GM19035 (cell line): ENCODE measurements around the gene DNAH2.
A peak's percentile ranks its signal among the peaks of the same experiment; 100 is the strongest.

Experiments
- ATAC-seq: cut with Tn5 transposase; IDR thresholded peaks from one replicate; pipeline ENCODE4 v1.9.1; 2021; ENCODE audit not compliant: unreplicated experiment

DNAH2 gene

GRCh38 chr17:7818746-7819645, 101.5 kb downstream of the DNAH2 start:
- ATAC-seq: no peak

- ATAC-seq: no peak
Measured at GRCh38 chr17:7820231-7820630, 102.7 kb downstream of the DNAH2 start.

DNA sequence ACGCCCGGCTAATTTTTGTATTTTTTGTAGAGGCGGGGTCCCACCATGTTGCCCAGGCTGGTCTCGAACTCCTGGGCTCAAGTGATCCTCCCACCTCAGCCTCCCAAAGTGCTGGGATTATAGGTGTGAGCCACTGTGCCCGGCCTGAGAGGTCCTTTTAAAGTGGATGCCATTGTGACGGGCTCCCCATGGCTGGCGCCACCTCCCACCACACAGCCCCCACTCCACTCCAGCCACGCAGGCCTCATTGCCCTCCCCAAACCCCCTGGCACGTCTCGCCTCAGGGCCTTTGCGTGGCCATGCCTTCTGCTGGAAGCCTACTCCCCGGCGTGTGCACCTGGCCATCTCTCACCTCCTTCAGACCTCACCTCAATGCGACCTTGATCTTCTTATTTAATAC, 104.6 kb downstream of the DNAH2 start:
- ATAC-seq: no peak

DNA sequence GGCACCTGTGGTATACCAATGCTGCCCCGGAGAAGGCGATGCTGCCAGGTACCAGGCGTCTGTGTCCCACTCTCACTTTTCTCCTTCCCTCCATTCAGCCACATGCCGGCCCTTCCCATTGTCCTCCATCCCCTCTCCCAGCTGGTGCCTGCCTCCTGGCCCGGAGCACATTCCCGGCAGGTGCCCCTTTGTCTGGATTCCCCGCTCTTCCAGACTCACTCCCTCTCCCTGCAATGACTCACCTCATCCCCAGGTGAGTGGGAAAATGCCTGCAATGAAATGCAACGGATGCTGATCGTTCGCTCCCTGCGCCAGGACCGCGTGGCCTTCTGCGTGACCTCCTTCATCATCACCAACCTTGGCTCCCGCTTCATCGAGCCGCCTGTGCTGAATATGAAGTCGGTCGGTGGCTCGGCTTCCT, 106.0 kb downstream of the DNAH2 start:
- no peak for ATAC-seq

DNA sequence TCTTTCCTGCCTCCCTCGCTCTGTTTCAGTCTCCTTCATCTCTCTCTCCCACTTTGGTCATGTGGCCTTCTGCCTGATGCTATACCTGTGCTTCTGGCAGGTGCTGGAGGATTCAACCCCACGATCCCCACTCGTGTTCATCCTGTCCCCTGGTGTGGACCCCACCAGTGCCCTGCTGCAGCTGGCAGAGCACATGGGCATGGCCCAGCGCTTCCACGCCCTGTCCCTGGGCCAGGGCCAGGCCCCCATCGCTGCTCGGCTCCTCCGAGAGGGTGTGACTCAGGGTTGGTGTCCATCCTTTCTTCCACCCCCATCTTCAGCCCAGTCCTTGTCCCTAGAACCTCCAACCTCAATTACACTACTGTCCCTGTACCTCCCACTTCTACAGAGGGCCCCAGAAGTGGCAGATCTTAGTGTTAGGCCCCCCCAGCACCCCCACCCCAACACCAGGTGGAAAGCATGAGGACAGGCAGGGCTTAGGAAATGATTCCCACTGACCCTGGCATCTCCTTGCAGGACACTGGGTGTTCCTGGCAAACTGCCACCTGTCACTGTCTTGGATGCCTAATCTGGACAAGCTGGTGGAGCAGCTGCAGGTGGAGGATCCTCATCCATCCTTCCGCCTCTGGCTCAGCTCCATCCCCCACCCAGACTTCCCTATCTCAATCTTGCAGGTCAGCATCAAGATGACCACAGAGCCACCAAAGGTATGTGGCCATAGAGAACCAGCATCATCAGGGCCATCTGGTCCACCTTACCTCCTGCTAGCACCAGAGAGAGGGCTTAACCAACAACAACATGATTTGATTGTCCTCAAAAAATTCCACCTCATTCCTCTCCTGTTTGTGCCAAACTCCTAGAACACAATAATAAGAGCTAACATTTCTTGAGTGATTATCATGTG, 106.7 kb downstream of the DNAH2 start:
- ATAC-seq: no peak

DNA sequence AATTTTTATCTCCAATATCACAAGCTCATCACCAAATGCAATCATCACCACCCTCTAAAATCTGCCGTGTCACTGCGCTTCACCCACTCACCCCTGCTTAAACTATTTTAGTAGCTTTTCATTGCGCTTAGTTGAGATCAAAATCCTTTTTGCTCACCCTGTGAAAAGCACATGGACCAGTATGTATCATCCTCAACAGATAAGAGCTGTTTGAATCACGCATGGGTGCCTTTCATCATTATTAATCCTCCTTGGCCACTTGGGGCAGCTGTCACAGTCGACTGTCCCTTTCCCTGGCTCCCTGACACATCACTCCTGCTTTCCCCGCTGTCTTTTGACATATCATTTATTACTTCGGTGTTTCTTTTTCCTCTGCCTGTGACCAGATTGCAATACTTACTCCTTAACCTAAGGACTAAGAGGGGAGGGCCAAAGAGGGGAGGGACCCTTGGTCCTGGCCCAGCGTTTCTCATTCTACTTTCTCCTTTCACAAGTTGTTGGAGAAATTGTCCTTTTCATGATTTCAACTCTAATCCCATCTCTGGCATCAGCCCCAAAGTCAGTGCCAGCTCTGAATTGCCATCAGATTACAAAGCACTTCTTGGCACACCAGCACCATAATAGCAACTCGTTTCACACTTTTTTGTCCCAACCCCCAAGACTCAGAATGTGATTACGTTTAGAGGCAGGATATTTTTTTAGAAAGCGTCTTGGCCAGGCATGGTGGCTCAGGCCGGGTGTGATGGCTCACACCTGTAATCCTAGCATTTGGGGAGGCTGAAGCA, 107.9 kb downstream of the DNAH2 start:
- no peak for ATAC-seq

GRCh38 chr17:7830616-7831015, 113.1 kb downstream of the DNAH2 start:
- ATAC-seq: no peak

DNA sequence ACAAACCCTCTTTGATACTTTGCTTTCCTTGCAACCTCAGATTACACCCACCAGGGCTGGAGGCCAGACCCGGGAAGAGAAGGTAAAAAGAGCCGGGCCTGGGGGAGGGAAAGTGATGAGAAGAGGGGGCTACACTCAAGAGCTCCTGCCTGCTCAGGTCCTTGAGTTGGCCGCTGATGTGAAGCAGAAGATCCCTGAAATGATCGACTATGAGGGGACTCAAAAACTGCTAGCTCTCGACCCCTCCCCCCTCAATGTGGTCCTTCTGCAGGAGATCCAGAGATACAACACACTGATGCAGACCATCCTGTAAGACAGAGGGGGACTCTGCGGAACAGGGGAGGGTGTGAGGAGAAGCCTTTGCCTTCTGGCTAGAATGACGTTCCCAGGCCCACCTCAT, 113.7 kb downstream of the DNAH2 start:
- no peak for ATAC-seq

GRCh38 chr17:7832431-7832830, 114.9 kb downstream of the DNAH2 start:
- no peak for ATAC-seq

DNA sequence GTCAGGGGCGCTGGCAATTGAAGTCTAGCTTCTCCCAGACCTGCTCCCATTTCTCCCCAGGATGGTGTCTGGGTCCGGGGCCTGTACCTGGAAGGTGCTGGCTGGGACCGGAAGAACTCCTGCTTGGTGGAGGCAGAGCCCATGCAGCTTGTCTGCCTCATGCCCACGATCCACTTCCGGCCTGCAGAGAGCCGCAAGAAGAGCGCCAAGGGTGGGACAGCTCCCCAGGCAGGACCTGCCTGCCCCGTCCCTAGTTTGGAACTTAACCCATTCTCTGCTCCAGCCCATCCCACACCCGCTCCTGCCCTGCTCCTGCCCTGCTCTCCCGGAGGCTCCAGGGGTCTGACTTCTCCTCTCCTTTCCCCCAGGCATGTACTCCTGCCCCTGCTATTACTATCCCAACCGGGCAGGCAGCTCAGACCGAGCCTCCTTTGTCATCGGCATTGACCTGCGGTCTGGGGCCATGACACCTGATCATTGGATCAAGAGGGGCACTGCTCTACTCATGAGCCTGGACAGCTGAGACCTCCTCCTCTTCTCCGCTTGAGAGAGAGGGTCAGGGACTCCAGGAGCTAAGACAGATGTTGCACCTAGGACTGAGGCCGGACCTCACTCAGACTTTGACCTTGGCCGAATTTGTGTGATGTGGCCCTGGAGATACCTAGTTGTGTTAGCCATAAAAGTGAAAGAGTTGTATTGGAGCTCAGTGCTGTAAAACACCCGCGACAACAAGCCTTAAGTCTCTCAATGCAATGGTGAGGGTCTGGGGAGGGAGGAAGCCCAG, 115.7 kb downstream of the DNAH2 start:
- no peak for ATAC-seq

DNA sequence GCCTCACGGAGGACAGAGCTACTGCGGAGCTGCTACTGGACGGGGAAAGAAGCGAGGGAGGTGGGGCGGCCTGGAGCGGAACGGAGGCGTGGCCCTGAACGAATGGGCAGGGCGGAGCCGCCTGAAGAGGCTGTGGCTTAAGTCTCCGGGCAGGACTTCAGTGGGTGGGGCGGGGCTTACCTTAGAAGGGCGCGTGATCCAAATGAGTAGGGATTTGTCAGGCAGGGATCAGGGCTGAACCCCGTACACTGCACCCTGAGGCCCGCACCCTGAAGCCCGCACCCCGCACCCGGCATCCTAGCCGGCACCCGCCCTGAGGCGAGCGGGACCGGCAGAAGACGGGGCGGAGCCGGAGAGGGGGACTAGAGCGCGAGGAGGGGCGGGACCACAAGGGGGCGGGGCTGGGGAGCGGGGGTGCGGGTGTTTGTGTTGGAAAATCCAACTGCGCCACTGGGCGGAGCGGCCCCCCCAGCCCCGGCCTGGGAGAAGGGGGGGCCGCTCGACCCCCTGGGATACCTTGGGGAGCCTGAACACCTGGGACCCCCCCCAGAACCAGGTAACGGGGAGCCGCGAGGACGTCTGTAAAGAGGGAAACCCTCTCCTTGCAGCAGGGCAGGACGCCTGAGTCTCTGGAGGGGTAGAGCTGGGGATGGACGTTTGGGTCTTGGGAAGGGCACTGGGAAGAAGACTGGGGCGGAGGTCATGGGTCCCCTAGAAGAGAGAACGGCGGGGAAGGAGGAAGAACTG, 116.4 kb downstream of the DNAH2 start, which contains the start of gene KDM6B:
KDM6B (plus strand) TSS at position 423 of the 747 bp plus-strand sequence. CDS start 11,338 bp downstream, outside the sequence.
- ATAC-seq: peak; percentile 40

DNA sequence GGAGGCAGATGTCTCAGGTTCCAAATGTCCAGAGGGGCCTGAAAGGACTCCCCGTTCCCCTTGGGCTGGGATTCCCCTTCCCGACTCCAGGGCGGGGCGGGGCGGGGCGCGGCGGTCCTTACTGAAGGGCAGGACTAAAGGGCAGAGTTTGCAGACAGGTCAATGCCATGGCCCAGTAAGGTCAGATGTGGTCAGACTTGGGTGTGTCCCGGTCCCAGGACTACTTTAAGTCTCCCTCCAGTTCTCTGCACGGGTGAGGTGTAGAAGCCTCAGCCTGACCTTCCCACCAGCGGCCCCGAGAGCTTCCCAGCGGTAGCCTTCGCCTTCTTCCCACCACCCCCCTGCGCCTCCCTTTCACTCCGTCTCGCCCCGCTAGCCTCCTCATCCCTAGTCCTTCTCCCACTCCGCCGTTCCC, 117.0 kb downstream of the DNAH2 start:
- ATAC-seq: peak; percentile 15

- peak; percentile 49 for ATAC-seq
Measured at GRCh38 chr17:7834957-7835813, 117.6 kb downstream of the DNAH2 start.

DNA sequence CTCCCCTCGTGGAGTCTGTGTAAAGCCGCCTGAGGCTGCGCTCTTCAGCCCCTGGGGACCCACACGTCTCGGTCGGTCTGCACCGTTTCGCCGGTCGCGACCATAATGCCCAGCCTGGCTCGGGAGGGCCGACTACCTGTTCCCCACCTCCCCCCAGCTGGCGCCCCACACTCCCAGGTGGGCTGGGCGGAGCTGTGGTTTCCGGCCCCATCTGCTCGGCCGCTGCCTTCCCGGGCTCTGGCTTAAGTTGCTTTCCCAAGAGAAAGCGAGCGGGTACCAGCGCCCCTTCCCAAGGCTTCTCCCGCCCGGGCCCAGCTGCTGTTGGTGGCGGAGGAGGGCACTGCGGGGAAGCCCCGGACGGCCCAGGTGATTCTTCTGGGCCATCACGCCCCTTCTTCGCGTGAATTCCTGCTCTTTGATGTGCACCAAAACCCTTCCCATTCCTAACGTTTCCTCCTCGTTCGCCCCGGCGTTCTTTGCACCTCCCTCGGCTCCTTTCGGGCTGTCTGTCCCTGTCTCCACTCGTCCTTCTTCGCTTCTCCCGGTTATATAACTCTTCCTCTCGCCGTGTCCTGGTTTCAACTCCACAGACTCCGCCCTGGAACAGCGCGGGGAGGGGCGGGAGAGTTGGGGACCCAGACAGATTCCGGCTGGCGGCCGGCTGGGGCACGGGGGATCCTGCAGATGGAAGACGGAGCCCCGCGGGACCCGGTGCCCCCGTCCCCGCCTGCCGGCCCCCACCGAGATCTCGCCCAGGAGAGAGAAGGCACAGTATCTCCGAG, 118.5 kb downstream of the DNAH2 start:
- ATAC-seq: peak; percentile 29

- no peak for ATAC-seq
Measured at GRCh38 chr17:7836596-7837407, 119.3 kb downstream of the DNAH2 start.

- ATAC-seq: no peak
Measured at GRCh38 chr17:7837408-7838088, 120.0 kb downstream of the DNAH2 start.
